GM12878 (cell line): ENCODE data around the gene AGBL1. TPM values are rescaled to one million over a fixed set of nuclear protein-coding genes. Genes with fewer than 3 reads are reported as not detected.

Source experiments
- ATAC-seq: fragments of 200-7000 bp; cut with Tn5 transposase; 3 replicates; pipeline ENCODE4 v1.9.1; 2020; ENCODE audit warnings: mild to moderate bottlenecking, moderate library complexity
- BruUV-seq: library from RNA; stranded (reverse); fragments of 400-500 nt; replicated peaks from 2 replicates; lab custom pipeline; 2021; lab: Mats Ljungman, UMichigan
- CTCF ChIA-PET: fragments of 300-600 bp; sonication (Branson Sonifier 250); formaldehyde crosslinking; extraction: SDS; loops from one replicate; lab custom pipeline; 2021; ENCODE audit warnings: inconsistent platforms; lab: Yijun Ruan, JAX
- POLR2A ChIA-PET: fragments of 350-600 bp; formaldehyde crosslinking; extraction: SDS; loops from one replicate; lab custom pipeline; 2021; ENCODE audit warnings: inconsistent platforms; lab: Charles Lee
- RAD21 ChIA-PET: fragments of 300-600 bp; sonication (Branson Sonifier 250); formaldehyde crosslinking; loops from one replicate; lab custom pipeline; 2023; ENCODE audit warnings: antibody characterized with exemption; ENCODE audit not compliant: unreplicated experiment; lab: Charles Lee
- SMC1A ChIA-PET: fragments of 300-600 bp; sonication (Branson Sonifier 250); formaldehyde crosslinking; loops from one replicate; lab custom pipeline; 2023; ENCODE audit not compliant: unreplicated experiment, uncharacterized antibody; lab: Charles Lee
- DNase-seq: peaks from one replicate; pipeline ENCODE4 v3.0.0-alpha.2; 2011; ENCODE audit warnings: low read depth, low spot score
- FAIRE-seq: peaks from 3 replicates; lab custom pipeline; 2011; peaks lifted over from hg19 to GRCh38; lab: Jason Lieb, UNC
- H2AFZ ChIP-seq: 2 replicates; pipeline ENCODE4 v1.6.0; 2011; ENCODE audit warnings: low read depth, low read length, control low read depth; ENCODE audit not compliant: control insufficient read depth
- H3K27ac ChIP-seq: 2 replicates; pipeline ENCODE4 v1.5.1; 2011; ENCODE audit warnings: control low read depth; ENCODE audit not compliant: control insufficient read depth, insufficient read depth
- H3K27me3 ChIP-seq, 2 experiments: replicated peaks in 1 of 2; 2 replicates each; pipeline versions ENCODE4 v1.6.0 to v1.6.1; 2011; ENCODE audit warnings: low read length in 1 of 2; ENCODE audit not compliant: control insufficient read depth in 2 of 2, insufficient read depth in 2 of 2
- H3K36me3 ChIP-seq, 2 experiments: 2 replicates each; pipeline ENCODE4 v1.5.1; 2011; ENCODE audit warnings: low read length in 1 of 2; ENCODE audit not compliant: control insufficient read depth in 2 of 2, insufficient read depth in 2 of 2
- H3K4me1 ChIP-seq: 2 replicates; pipeline ENCODE4 v1.6.1; 2011; ENCODE audit warnings: mild to moderate bottlenecking, low read length, moderate library complexity, mixed read lengths; ENCODE audit not compliant: control insufficient read depth, insufficient read depth
- H3K4me2 ChIP-seq: 2 replicates; pipeline ENCODE4 v1.6.0; 2011; ENCODE audit warnings: control low read depth; ENCODE audit not compliant: control insufficient read depth, insufficient read depth
- H3K4me3 ChIP-seq: fragments of 200-600 bp; sonication (generic); 2 replicates; pipeline ENCODE4 v1.5.1; 2016
- H3K79me2 ChIP-seq: 2 replicates; pipeline ENCODE4 v1.6.0; 2011; ENCODE audit warnings: low read length; ENCODE audit not compliant: control insufficient read depth, insufficient read depth
- H3K9ac ChIP-seq: 2 replicates; pipeline ENCODE4 v1.8.0; 2011; ENCODE audit warnings: low read length, control low read depth, mixed read lengths; ENCODE audit not compliant: control insufficient read depth, insufficient read depth
- H3K9me3 ChIP-seq: replicated peaks from 3 replicates; pipeline ENCODE4 v1.5.1; 2011; ENCODE audit warnings: mild to moderate bottlenecking, low read length; ENCODE audit not compliant: control insufficient read depth, insufficient read depth
- H4K20me1 ChIP-seq: 2 replicates; pipeline ENCODE4 v1.6.0; 2011; ENCODE audit not compliant: control insufficient read depth, insufficient read depth
- MYC ChIP-seq: IDR thresholded peaks from 2 replicates; pipeline ENCODE4 v1.6.1; 2011; ENCODE audit warnings: mild to moderate bottlenecking, low read length, moderate library complexity, inconsistent platforms; ENCODE audit not compliant: insufficient read depth, insufficient replicate concordance, insufficient read length, severe bottlenecking
- RELA ChIP-seq: fragments of 450-650 bp; IDR thresholded peaks from 2 replicates; pipeline ENCODE4 v1.8.0; 2014; ENCODE audit warnings: borderline replicate concordance; ENCODE audit not compliant: partially characterized antibody
- ZNF217 ChIP-seq: fragments of 450-650 bp; IDR thresholded peaks from 2 replicates; pipeline ENCODE4 v1.6.1; 2017; ENCODE audit warnings: antibody characterized with exemption, mild to moderate bottlenecking
- WGBS: methylation state at CpG from one replicate; pipeline ENCODE4 v1.1.6; 2016; ENCODE audit warnings: low lambda C conversion rate; ENCODE audit not compliant: insufficient replicate concordance, insufficient coverage; ENCODE audit errors: missing lambda C conversion rate; 5-methylcytosine and 5-hydroxymethylcytosine counted together
- in situ Hi-C: fragments of 300-500 bp; cut with MboI; formaldehyde crosslinking; loops from 9 replicates; pipeline ENCODE4 v1.14.3; 2018; ENCODE audit warnings: mixed read lengths
- intact Hi-C: fragments of 100-400 bp; cut with micrococcal nuclease; formaldehyde crosslinking; loops from one replicate; pipeline ENCODE4 v1.14.2; 2022; ENCODE audit not compliant: unreplicated experiment
- polyA plus RNA-seq, 11 experiments: library from polyadenylated mRNA; depleted of rRNA in 4 of 11; unstranded in 6 of 11; stranded (reverse) in 5 of 11; fragments of >200 nt; fragmentation: Nextera tagmentation in 4 of 11; fragmentation: Illumina TruSeq in 1 of 11; extraction: Ambion mirVana in 4 of 11; extraction: Trizol in 1 of 11; gene quantifications; 1 replicate in 1 of 11; 2 replicates in 10 of 11; pipeline versions ENCODE4 v1.2.1 to v1.2.3, GENCODE V29; 2011 to 2016; ENCODE audit warnings: inconsistent platforms in 2 of 11, missing spikeins in 2 of 11, low read depth in 1 of 11
- total RNA-seq, 4 experiments: library from RNA; depleted of rRNA in 3 of 4; stranded (reverse); fragments of >200 nt in 3 of 4; fragmentation: Illumina TruSeq in 1 of 4; extraction: Trizol in 1 of 4; gene quantifications; 2 replicates each; pipeline versions ENCODE4 v1.2.1 to v1.2.3, GENCODE V29; 2013 to 2021

AGBL1 gene
- total and polyA plus RNA-seq, 10 of the 15 experiments (the other 5 are each of a cell fraction or from before 2014, with no cell fraction given), result not detected

DNA sequence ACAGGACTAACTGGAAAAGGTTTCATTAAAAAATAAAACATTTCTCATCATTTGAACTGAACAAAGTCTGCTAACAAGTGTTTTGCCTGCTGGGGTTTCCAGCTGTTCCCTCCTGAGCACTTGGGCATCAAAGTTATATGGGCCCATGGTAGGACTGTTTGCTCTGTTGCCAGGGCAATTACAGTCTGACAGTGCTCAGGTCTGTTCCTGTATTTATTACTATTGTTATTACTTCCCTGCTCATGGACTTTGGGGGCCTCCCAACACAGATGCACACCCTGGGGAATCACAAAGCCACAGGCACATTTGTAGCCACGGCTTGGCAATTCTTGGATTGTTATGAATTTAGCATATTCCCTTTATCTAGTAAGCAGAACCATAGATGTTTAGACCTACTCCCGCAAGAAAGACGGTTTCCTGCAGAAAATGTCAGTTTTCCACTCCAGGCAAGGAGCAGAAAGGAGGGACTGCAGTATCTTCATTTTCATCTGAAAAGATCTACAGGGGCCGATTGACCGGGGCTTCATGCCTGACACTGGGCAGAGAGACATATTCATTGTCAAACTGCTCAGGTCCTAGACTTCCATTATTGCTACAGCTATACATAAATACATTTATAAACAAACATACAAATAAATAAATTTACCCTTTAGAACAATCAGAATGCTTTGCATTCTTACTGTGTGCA, 580.2 kb downstream of the AGBL1 start:
- SMC1A ChIA-PET, result no interaction called here
- no peaks in the 10 kb centered on the region for H3K4me1 ChIP-seq
- BruUV-seq, result no TSS peak
- H3K9ac ChIP-seq, result no peak overlapping the region
- H3K9me3 ChIP-seq, result no peaks in the 10 kb centered on the region
- H4K20me1 ChIP-seq, result no peaks in the 10 kb centered on the region
- no peak overlapping the region for H3K4me2 ChIP-seq
- H2AFZ ChIP-seq, result no peak overlapping the region
- no peak for TF ChIP-seq ZNF217
- TF ChIP-seq, all 136 proteins: peak for 0
- in situ Hi-C loops, result no loop called here
- DNase-seq (no peak), ATAC-seq (no peak), FAIRE-seq (no peak)
- CTCF ChIA-PET, result no interaction called here
- POLR2A ChIA-PET, result no interaction called here
- intact Hi-C loops, result no loop called here
- RAD21 ChIA-PET, result no interaction called here
- Histone ChIP-seq H3K27me3 (no peaks in the 10 kb centered on the region), H3K79me2 (no peaks in the 10 kb centered on the region), H3K36me3 (no peaks in the 10 kb centered on the region), H3K27ac (no peak overlapping the region), H3K4me3 (no peak overlapping the region)
- WGBS, result 6% methylated on average over 5 of the region's 5 CpGs

- no peak for ATAC-seq
- BruUV-seq, result no TSS peak
- H4K20me1 ChIP-seq, result no peaks in the 10 kb centered on the region
- TF ChIP-seq MYC (no peak), RELA (no peak)
- TF ChIP-seq, all 136 proteins: peak for 0
- intact Hi-C loops, result no loop called here
- in situ Hi-C loops, result no loop called here
- H3K79me2 ChIP-seq, result no peaks in the 10 kb centered on the region
- SMC1A ChIA-PET, result interaction anchor here (1.2 kb wide), 1 partner anchor 11 kb away, joined by 3 read pairs; no protein-coding TSS in a partner anchor
- no peak overlapping the region for H2AFZ ChIP-seq
- CTCF ChIA-PET, result no interaction called here
- H3K36me3 ChIP-seq, result no peaks in the 10 kb centered on the region
- POLR2A ChIA-PET, result no interaction called here
- H3K27me3 ChIP-seq, result no peaks in the 10 kb centered on the region
- no peak overlapping the region for H3K27ac ChIP-seq
- H3K4me2 ChIP-seq, result no peak overlapping the region
- 40% methylated on average over 7 of the region's 7 CpGs for WGBS
- H3K4me1 ChIP-seq, result no peaks in the 10 kb centered on the region
- H3K4me3 ChIP-seq, result no peak overlapping the region
- RAD21 ChIA-PET, result no interaction called here
- FAIRE-seq, result no peak
- no peaks in the 10 kb centered on the region for H3K9me3 ChIP-seq
- no peak overlapping the region for H3K9ac ChIP-seq
- DNase-seq, result no peak
Observed at GRCh38 chr15:86661580-86661979, 581.9 kb downstream of the AGBL1 start.
